22Rv1 (cell line): Measurements from ENCODE around the gene E2F6.

ENCODE experiments used
- ZFX ChIP-seq: fragments of 450-650 bp; IDR thresholded peaks from 2 replicates; pipeline ENCODE4 v1.6.1; 2017; ENCODE audit warnings: antibody characterized with exemption, borderline replicate concordance
- TF ChIP-seq, protein P1 (sequence below): fragments of 450-650 bp; IDR thresholded peaks from 2 replicates; pipeline ENCODE4 v1.5.1; 2017; ENCODE audit warnings: mild to moderate bottlenecking

DNA sequence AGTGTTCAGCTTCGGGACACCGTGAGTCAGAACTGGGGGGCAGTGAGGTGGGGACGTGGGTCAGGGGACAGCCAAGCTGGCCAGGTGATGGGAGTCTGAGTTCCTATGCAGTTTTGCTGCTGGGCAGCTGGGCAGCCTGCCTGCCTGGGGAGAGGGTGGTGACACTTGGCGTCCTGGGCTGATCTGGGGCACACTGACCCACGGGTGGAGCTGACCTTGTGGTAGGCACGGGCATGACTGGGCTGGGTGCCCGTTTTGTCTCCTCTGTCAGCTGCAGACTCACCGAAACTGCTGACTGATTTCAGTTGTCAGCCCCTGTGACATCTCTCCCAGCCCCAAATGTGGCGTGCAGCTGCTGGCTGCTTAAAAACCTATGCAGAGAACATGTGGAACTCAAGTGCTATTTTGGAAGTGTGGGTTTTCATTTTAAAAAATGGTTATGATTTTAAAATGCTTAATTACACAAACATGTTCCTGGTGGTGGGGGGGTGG, 32.6 kb upstream of the E2F6 start:
- TF ChIP-seq, protein P1, sequence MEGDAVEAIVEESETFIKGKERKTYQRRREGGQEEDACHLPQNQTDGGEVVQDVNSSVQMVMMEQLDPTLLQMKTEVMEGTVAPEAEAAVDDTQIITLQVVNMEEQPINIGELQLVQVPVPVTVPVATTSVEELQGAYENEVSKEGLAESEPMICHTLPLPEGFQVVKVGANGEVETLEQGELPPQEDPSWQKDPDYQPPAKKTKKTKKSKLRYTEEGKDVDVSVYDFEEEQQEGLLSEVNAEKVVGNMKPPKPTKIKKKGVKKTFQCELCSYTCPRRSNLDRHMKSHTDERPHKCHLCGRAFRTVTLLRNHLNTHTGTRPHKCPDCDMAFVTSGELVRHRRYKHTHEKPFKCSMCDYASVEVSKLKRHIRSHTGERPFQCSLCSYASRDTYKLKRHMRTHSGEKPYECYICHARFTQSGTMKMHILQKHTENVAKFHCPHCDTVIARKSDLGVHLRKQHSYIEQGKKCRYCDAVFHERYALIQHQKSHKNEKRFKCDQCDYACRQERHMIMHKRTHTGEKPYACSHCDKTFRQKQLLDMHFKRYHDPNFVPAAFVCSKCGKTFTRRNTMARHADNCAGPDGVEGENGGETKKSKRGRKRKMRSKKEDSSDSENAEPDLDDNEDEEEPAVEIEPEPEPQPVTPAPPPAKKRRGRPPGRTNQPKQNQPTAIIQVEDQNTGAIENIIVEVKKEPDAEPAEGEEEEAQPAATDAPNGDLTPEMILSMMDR: no peak
- TF ChIP-seq ZFX: no peak
